HEK293 (cell line): Measurements from ENCODE around the gene GSN.

Experiments
- CTCF ChIP-seq: fragments of 450-650 bp; formaldehyde crosslinking; IDR thresholded peaks from 2 replicates; pipeline ENCODE4 v1.5.1; 2016; ENCODE audit warnings: missing biosample characterization, missing genetic modification characterization
- KLF16 ChIP-seq: fragments of 450-650 bp; formaldehyde crosslinking; IDR thresholded peaks from 2 replicates; pipeline ENCODE4 v1.5.1; 2017; ENCODE audit warnings: missing biosample characterization, missing genetic modification characterization
- ZBTB44 ChIP-seq: fragments of 450-650 bp; IDR thresholded peaks from 2 replicates; pipeline ENCODE4 v1.5.1; 2018; ENCODE audit warnings: missing biosample characterization, mild to moderate bottlenecking, missing genetic modification characterization
- ZNF133 ChIP-seq: fragments of 450-650 bp; formaldehyde crosslinking; IDR thresholded peaks from 2 replicates; pipeline ENCODE4 v1.5.1; 2016; ENCODE audit warnings: missing biosample characterization, missing genetic modification characterization
- ZNF174 ChIP-seq: fragments of 450-650 bp; formaldehyde crosslinking; IDR thresholded peaks from 2 replicates; pipeline ENCODE4 v1.5.0; 2017; ENCODE audit warnings: missing biosample characterization, mild to moderate bottlenecking, missing genetic modification characterization
- ZNF239 ChIP-seq: fragments of 450-650 bp; formaldehyde crosslinking; IDR thresholded peaks from 2 replicates; pipeline ENCODE4 v1.5.1; 2016; ENCODE audit warnings: missing biosample characterization, missing genetic modification characterization
- ZNF426 ChIP-seq: fragments of 450-650 bp; formaldehyde crosslinking; IDR thresholded peaks from 2 replicates; pipeline ENCODE4 v1.5.1; 2017; ENCODE audit warnings: missing biosample characterization, missing genetic modification characterization, mild to moderate bottlenecking, inconsistent platforms, moderate library complexity
- ZNF629 ChIP-seq: fragments of 450-650 bp; formaldehyde crosslinking; IDR thresholded peaks from 2 replicates; pipeline ENCODE4 v1.5.1; 2017; ENCODE audit warnings: missing biosample characterization, missing genetic modification characterization
- ZNF645 ChIP-seq: fragments of 450-650 bp; formaldehyde crosslinking; IDR thresholded peaks from 2 replicates; pipeline ENCODE4; 2016; ENCODE audit warnings: missing biosample characterization, missing genetic modification characterization
- ZNF843 ChIP-seq: fragments of 450-650 bp; formaldehyde crosslinking; IDR thresholded peaks from 2 replicates; pipeline ENCODE4 v1.5.1; 2016; ENCODE audit warnings: missing biosample characterization, missing genetic modification characterization
- TF ChIP-seq, protein P1 (sequence below): fragments of 450-650 bp; formaldehyde crosslinking; IDR thresholded peaks from 2 replicates; pipeline ENCODE4 v1.5.1; 2016; ENCODE audit warnings: missing biosample characterization, missing genetic modification characterization, low read depth
- TF ChIP-seq, protein P2 (sequence below): fragments of 450-650 bp; formaldehyde crosslinking; IDR thresholded peaks from 2 replicates; pipeline ENCODE4 v1.5.1; 2016; ENCODE audit warnings: missing biosample characterization, missing genetic modification characterization

DNA sequence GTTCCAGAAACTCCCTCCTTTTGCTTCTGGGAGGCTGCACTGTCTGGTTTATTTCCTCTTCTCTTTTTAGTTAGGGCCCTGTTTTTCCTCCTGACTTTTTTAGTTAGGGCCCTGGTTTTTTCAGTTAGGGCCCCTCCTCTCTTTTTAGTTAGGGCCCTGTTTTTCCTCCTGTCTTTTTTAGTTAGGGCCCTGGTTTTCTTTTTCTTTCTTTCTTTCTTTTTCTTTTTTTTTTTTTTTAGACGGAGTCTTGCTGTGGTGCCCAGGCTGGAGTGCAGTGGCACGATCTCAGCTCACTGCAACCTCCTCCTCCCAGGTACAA, 15.1 kb downstream of the GSN start:
- TF ChIP-seq ZBTB44 (tag by site-specific recombination) (no peak), ZNF645 (tag by site-specific recombination) (no peak), ZNF426 (tag by site-specific recombination) (no peak), CTCF (tag by site-specific recombination) (no peak), ZNF843 (tag by site-specific recombination) (no peak), KLF16 (tag by site-specific recombination) (no peak), ZNF133 (tag by site-specific recombination) (no peak), ZNF174 (tag by site-specific recombination) (no peak), ZNF239 (tag by site-specific recombination) (no peak), ZNF629 (tag by site-specific recombination) (no peak)
- TF ChIP-seq, protein P1, sequence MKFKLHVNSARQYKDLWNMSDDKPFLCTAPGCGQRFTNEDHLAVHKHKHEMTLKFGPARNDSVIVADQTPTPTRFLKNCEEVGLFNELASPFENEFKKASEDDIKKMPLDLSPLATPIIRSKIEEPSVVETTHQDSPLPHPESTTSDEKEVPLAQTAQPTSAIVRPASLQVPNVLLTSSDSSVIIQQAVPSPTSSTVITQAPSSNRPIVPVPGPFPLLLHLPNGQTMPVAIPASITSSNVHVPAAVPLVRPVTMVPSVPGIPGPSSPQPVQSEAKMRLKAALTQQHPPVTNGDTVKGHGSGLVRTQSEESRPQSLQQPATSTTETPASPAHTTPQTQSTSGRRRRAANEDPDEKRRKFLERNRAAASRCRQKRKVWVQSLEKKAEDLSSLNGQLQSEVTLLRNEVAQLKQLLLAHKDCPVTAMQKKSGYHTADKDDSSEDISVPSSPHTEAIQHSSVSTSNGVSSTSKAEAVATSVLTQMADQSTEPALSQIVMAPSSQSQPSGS: no peak
- TF ChIP-seq, protein P2, sequence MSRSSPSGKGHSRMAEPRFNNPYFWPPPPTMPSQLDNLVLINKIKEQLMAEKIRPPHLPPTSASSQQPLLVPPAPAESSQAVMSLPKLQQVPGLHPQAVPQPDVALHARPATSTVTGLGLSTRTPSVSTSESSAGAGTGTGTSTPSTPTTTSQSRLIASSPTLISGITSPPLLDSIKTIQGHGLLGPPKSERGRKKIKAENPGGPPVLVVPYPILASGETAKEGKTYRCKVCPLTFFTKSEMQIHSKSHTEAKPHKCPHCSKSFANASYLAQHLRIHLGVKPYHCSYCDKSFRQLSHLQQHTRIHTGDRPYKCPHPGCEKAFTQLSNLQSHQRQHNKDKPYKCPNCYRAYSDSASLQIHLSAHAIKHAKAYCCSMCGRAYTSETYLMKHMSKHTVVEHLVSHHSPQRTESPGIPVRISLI (tag by site-specific recombination): no peak
